HUDEP-2 (cell line): ENCODE results near the gene FAM9C.
"Not testable (repeated sequence)": the region's sequence is repeated elsewhere in the genome, so short reads cannot be mapped to it uniquely, and the experiment has no call there.

Experiments used
- DNase-seq, 76 experiments: peaks; one replicate each; lab custom pipeline; 2025; ENCODE audit not compliant: unreplicated experiment in 76 of 76; lab: John Stamatoyannopoulos, UW

FAM9C gene

DNA sequence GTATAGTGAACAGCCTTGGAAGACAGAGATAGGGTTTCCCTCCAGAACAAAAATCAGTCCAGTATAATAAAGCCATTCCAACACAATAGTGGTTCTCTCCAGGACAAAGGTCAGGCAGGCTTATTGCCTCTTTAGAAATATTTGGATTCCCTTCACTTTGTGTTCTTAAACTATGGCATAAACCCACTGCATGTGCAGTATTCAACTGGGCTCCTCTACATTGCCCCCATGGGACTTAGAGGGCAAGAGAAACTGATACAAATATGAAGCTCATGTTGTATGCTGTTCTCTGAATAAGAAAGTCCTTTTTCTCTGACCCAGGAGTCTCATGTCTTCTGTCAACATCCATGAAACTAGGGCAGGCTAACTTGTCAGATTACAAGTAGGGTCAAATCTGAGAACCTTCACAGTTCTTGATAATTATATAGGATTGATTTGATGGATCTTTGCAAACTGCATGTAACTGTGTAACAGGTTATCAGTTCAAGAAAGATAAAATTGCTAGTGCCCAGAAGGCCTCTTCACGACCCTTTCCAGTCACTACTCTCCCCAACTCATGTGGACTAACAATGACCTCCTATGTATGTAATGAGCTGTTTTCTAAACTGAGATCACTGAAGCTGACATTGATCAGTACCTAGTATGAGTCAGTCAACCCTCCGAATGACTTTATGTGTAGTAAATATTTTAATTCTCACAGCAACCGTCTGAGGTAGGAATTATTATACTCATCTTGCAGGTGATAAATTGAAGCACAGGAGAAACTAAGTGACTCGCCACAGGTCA is 31.9 kb upstream of the FAM9C start:
- DNase-seq: no peak

DNA sequence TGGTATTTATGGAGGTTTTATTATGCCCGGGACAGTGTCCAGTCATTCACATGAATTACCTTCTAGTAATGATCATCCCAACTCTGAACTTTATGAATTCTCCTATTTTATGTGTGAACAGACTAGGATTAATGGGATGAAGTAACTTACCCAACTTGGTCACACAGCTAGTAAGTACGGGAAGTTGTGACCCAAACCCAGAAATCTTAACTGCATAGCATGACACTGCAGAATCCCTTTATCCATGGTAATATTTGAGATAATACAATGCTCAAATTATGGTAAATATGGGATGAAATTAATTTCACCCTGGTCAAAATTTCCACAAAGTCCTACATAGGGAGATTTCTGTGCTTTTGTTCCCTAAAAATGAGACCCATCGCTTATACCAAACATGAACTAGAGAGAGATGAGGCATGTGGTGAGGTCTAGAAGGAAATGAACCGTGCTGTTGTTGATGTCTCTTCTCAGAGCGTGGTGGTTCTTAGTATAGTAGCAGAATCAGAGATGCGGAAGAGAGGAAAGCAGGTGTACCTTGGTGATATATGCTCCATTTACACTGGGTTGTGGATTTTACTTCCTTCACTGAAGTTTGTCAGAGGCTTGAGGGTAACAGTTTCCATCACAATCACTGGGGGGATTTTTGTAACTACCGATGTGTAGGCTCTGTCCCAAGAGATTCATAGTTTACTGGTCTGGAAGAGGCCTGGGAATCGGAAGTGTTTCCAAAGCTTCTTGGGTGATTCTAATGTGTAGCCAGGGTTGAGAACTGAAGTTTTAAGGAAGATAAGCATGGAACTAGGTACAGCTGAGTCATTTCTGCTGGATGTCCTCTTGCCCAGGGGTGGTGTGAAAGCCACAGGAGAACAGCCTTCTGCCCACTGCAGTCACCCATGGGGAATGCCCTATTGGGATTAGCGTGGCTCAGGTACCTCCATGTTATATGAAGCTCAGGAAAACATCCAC is 30.2 kb upstream of the FAM9C start:
- DNase-seq: no peak

GRCh38 chrX:13069771-13070416 is 25.5 kb upstream of the FAM9C start:
- no peak for DNase-seq

DNA sequence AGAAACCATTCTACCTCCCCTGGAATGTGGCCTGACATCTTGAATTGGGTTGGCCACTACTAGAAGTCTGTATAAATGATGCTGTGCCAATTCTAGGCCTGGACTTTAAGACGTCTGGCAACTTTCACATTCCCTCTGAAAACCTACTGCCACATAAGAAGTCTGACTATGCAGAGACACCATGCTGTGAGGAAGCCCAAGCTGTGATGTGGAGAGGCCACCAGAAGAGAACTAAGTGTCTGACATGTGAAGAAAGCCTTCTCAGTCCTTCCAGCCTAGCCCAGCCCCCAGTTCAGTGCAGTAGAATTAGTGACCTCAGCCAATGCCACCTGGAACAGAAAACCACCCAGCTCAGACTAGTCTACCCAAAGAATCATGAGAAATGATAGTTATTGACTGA is 24.2 kb upstream of the FAM9C start:
- DNase-seq: no peak

DNA sequence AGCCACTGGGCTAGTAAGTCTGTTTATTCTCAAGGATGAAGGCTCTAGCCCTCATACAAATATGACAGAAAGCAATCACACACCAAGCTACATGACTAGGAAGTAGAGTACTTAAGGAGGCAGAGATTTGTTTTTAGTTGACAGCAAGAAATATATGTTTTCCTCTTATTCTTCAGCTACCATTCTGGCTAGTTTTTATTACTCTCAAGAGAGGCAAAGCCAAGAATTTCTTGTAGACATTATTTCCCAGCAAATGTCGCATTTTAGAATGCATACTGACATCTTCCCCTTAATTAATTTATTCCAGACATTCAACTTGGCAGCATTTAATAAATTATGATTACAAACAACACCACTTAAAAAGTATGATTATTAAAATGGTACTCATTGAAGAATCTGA is 23.4 kb upstream of the FAM9C start:
- no peak for DNase-seq

DNA sequence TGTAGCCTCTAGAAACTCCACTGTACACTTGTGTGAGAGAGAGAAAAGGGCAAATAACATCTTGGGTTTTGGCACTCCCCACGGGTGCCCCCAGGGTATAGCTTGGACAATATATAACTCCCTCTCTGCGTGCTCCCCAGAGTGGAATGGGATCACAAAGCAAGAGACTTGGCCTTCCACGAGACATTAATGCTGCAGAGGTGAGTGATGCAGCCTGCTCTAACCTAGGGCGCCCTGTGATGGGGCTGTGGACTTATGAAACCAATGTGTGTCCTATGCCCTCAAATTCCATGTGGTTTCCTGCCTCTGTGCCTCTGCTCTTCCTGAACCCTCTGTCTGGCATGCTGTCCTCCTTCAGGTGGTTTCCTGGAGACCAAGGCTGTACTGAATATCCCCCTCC is 22.0 kb upstream of the FAM9C start:
- DNase-seq: no peak

DNA sequence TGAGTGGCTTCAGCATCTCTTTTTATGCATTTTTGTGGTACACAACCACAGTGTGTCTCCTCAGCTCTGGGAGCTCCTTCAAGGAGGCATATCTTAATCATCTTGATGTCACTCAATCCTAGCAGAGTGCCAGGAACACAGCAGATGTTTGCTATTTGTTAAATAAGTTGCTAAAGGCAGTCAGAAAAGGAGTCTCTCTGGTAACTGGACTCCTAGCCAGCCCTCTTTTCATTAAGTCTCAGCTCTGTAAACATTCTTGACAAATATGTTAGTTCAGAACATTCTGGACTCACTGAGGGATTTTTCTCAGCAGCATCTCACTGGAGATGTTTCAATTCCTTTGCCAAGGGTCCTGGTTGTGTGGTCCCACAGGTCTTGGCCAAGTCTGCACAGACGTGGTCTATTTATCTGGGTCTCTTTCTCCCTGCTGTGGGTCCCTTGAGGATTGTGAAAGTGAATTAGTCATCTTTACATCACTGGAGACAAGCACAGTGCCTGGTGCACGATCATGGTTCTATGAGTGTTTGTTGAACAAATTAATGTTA is 20.3 kb upstream of the FAM9C start:
- DNase-seq: no peak

GRCh38 chrX:13063124-13063523 is 18.7 kb upstream of the FAM9C start:
- DNase-seq: not testable (repeated sequence)

DNA sequence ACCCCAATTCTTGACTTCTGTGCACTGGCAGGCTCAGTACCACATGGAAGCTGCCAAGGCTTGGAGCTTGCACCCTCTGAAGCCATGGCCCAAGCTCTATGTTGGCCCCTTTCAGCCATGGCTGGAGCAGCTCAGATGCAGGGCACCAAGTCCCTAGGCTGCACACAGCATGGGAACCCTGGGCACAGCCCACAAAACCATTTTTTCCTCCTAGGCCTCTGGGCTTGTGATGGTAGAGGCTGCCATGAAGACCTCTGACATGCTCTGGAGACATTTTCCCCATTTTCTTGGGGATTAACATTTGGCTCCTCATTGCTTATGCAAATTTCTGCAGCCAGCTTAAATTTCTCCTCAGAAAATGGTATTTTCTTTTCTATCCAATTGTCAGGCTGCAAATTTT is 17.9 kb upstream of the FAM9C start:
- not testable (repeated sequence) for DNase-seq

- not testable (repeated sequence) for DNase-seq
These were observed 16.8 kb upstream of the FAM9C start for GRCh38 chrX:13061215-13061708.

DNA sequence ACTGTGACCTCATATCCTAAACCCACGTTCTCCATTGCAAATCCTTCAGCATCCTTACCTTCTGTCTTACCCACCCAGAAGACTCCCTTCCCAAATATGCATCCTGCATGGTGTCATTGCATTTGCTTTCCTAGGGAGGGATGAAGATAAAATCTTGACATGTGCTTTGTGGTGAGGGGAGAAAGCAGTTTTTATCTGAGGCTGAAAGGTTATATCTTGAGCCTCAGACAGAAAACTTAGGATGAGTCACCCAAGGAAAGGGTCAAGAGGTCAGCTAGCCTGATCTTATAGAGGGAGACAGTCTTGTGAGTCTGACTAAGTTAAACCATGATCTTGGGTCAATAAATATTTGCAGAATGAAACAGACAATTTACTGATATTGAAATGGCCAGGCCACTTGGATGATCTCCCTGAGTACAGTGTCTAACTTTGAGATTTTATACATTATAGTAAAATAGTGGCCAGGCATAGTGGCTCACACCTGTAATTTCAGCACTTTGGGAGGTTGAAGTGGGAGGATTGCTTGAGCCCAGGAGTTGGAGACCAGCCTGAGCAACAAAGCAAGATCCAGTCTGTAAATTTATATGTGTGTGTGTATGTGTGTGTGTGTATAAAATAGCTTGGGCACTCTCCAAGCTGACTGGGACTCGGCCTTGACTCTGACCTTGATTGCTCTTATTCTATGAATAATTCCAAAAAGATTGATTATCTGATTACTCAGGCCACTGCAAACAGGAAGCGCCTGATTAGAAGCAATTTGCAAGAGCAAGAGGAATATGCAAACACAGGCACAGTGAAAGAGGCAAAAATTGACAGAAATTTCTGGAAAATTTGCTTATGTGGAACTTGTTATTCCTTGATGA is 15.4 kb upstream of the FAM9C start:
- no peak for DNase-seq

GRCh38 chrX:13055486-13055885 is 11.1 kb upstream of the FAM9C start:
- no peak for DNase-seq

DNA sequence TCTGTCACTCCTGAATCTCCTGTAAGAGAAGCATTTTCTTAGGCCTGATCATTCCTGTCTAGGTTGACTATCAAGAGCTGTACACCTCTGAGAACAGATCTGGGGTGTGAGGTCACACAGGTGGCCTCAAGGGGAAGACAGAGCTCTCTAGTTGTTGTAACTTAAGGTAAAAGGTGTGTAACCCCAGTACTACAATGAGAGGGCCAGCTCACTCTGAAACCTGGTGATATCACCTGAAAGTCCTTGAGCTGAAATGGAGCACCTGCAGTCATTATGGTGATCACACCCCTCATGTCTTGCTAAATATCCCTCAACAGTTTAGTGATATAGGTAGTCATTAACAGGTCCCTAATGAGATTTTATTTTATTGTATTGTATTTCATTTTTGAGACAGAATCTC is 8.8 kb upstream of the FAM9C start:
- no peak for DNase-seq

- DNase-seq: no peak
These were observed 7.2 kb upstream of the FAM9C start for GRCh38 chrX:13051529-13052172.

- DNase-seq: no peak
These were observed 6.7 kb upstream of the FAM9C start for GRCh38 chrX:13051167-13051528.

DNA sequence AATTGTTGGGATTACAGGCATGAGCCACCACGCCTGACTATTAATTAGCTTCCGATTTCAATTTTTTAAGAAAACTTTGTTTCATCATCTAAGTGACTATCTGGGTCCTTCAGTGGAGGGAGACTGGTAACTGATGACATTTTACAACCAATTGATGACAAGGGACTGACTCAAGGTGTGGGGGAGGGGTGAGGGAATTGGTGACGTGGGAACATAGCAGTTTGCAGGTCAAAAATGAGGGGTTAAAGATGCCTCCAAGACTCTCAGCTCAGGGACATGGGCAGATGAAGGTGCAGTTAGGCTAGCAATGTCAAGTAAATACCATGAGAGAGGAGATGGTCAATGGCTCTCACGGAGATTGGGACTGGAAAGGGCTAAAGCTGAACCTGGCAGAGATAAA is 5.7 kb upstream of the FAM9C start:
- DNase-seq: no peak

DNA sequence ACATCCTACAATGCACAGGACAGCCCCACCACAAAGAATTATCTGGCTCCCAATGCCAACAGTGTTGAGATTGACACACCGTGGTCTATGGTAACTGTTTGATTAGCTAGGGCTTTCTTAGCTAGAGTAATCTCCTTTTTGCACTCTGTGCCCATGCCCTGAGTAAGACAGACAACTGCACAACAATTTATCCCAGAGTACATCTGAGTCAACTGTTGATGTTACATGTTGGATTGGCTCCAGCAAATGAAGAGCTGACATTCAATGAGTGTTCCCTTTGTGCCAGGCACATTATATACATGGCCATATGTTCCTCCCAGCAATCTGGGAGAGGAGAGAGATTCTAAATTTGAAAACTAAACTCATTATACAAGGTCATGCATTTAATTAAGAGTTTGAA is 3.9 kb upstream of the FAM9C start:
- no peak for DNase-seq

GRCh38 chrX:13047759-13048158 is 3.3 kb upstream of the FAM9C start:
- no peak for DNase-seq

- DNase-seq: no peak
These were observed 1.9 kb upstream of the FAM9C start for GRCh38 chrX:13046141-13046855.
